ENCODE results near the gene UIMC1.
"Not testable (repeated sequence)": the region's sequence is repeated elsewhere in the genome, so short reads cannot be mapped to it uniquely, and the experiment has no call there.

UIMC1 gene

DNA sequence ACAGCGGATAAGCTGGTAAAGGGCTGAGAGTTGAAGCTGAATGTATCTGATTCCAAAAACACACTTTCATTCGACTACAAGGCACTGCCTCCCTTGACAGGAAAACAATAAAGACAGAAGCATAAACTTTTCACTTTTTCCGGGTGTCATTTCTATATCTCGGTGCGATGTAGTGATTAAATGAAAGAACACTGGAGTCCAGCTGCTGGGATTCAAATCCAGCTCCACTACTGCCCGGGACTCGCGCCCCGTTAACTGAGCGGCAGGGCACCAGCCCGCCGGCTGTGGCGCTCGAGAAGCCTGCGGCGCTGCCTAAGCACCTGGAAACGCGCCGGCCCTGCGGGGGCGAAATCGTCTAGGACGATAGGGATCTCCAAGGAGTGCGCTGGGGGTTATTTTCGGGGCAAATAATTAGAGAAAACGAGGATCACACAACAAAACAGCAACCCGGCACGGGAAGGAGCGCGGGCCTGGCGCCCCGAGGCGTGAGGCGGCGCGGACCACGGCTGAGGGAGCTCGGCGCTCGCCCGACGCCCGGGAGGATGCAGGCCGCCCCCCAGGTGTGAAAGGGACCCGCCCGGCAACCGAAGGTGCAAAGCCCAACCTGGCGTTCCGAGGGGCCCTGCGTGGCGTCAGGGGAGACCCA, 837 bp downstream of the UIMC1 start:
- DNase-seq (ENCODE audit: low spot score), result peak; percentile 55

DNA sequence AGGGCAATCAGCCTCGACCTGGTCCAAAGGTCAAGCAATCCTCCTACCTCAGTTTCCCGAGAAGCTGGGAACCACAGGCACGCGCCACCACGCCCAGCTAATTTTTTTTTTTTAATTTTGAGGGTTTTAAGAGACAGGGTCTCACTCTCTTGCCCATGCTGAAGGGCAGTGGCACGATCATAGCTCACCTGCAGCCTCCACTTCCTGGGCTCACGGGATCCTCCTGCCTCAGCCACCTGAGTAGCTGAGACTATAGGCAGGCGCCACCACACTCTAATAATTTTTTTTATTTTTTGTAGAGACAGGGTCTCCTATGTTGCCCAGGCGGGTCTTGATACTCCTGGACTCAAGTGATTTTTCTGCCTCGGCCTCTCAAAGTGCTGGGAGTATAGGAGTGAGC, 1.6 kb downstream of the UIMC1 start:
- no peak for DNase-seq (ENCODE audit: low spot score)

DNA sequence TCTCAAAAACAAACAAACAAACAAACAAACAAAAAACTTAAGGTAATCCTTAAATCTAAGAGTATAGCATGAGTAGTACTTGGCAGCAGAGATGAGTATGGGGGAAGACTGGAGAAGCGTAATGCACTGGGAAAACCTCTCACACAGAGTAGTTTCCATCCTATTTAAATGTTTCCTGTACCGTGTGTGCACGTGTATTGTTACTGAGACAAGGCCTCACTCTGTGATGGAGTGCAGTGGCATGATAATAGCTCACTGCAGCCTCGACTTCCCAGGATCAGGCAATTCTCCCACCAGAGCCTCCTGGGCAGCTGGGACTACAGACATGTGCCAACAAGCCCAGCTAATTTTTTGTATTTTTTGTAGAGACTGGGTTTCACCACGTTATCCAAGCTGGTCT, 2.9 kb downstream of the UIMC1 start:
- DNase-seq (ENCODE audit: low spot score), result no peak

DNA sequence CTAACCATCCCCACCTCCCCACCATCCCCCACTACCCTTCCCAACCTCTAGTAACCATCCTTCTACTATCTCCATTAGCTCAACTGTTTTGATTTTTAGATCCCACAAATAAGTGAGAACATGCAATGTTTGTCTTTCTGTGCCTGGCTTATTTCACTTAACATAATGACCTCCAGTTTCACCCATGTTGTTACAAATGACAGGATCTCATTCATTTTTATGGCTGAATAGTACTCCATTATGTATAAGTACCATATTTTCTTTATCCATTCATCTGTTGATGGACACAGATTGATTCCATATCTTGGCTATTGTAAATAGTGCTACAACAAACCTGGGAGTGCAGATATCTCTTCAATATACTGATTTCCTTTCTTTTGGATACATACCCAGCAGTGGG, 7.1 kb downstream of the UIMC1 start:
- DNase-seq (ENCODE audit: low spot score), result not testable (repeated sequence)

DNA sequence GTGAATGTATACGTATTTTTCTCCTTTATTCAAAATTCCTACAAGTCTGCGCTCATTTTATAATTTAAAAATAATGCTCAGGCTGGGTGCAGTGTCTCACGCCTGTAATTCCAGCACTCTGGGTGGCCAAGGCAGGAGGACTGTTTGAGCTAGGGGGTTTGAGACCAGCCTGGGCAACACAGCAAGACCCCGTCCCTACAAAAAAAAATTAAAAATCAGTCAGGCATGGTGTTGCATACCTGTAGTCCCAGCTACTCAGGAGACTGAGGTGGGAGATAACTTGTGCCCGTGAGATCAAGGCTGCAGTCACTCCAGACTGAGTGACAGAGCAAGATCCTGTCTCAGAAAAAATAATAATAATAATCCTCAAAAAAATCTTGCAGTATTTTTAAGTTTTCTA, 7.8 kb downstream of the UIMC1 start:
- DNase-seq (ENCODE audit: low spot score), result no peak

DNA sequence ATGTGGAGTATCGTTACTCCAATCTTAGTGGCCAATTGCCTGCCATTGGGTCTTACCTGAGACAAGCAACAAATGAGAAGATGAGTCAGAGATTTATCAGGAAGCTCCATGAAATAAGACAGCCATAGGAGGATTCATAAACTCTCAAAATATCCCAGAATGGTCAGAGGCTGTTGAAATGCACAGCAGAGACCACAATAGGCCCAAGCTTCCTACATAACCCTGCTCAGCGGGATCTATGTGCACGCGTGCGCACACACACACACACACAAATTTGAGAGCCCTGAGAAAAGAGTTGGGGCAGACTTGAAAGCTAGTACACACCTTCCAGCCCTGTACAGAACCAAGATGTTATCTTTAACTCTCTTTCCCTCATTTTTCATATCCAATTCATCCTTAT, 9.8 kb downstream of the UIMC1 start:
- no peak for DNase-seq (ENCODE audit: low spot score)

DNA sequence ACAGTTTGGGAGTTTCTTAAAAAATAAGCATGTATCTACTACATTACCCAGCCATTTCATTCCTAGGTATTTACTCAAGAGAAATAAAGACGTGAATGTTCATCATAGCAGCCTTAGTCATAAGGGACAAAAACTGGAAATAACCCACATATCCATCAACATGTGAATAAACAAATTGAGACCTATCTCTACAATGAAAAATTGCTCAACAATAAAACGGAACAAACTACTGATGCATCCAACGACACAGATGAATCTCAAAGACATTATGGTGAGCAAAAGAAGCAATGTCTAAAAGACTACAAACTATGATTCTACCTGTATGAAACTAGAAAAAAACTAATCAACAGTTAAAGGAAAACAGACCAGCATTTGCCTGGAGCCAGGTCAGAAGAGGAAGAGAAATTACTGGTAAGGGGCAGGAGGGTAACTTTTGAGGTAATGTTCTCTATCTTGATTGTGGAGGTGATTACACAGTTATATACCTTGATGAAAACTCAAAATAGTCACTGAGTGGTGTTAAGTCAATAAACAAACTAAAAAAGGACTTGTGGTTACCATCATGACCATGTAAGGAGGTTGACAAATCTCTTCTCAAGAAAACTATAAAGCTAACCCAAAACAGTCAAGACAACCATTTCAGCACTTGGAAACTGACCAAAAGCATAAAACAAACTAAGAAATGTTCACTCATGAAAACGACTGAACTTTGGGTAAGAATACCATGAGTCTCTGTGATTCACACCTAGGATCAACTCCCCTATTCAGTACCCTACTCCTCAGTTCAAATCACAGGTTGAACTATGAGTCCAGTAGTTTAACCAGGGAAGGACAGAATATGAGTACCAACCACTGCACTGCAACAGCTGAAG, 10.4 kb downstream of the UIMC1 start:
- DNase-seq (ENCODE audit: low spot score), result no peak

DNA sequence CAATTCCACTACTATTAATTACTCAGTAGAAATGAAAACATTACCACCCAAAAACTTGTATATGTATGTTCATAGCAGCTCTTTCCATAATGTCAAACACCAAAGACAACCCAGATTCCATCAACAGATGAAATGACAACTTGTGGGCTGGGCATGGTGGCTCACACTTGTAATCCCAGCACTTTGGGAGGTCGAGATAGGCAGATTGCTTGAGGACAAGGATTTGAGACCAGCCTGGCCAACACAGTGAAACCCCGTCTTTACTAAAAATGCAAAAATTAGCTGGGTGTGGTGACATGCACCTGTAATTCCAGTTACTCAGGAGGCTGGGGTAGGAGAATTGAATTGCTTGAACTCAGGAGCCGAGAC, 11.5 kb downstream of the UIMC1 start:
- no peak for DNase-seq (ENCODE audit: low spot score)

DNA sequence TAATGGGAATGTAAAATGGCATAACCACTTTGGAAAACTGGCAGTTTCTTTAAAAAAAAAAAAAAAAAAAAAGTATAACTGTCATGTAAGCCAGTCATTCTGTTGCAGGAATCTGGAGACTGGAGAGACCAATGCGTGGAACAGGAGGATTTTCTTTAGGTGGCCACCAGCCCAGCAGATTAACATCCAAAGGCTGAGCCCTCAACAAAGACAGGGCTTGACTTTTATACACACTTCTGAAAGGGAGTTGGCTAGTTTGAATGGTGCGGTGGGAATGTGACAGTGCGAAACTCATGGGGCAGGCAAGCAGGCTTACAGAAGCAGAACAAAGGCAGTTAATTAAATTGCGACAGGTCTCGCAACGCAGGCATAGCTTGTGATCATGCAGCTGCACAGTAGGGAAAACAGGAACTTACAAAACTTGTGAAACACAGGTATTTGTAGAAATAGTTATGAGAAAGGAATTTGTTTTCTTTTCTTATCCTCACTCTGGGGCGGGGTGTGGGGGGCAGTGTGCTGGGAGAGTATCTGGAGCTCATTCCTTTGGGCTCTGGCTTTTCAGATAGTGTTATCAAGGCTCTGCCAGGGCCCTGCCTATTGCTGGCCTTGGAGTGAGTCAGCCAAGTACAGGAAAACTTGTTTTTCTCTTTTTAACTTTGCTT, 12.0 kb downstream of the UIMC1 start:
- DNase-seq (ENCODE audit: low spot score), result no peak

DNA sequence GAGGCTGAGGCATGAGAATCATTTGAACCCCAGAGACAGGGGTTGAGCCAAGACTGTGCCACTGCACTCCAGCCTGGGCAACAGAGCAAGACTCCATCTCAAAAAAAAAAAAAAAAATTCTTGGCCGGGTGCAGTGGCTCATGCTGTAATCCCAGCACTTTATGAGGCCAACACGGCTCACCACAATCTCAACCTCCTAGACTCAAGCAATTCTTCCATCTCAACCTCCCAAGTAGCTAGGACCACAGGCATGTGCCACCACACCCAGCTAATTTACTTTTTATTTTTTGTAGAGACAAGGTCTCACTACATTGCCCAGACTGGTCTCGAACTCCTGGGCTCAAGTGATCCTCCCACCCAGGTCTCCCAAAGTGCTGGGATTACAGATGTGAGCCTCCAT, 13.5 kb downstream of the UIMC1 start:
- not testable (repeated sequence) for DNase-seq (ENCODE audit: low spot score)

DNA sequence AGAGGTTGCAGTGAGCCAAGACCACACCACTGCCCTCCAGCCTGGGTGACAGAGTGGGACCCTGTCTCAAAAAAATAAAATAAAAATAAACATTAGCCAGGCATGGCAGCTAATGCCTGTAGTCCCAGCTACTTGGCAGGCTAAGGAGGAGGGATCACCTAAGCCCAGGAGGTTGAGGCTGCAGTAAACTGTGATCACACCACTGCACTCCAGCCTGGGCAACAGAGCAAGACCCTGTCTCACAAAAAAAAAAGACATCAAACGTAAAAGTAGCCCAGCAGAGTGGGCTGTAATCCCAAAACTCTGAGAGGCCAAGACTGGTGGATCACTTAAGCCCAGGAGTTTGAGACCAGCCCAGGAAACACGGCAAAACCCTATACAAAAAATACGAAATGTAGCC, 19.0 kb downstream of the UIMC1 start:
- no peak for DNase-seq (ENCODE audit: low spot score)

DNA sequence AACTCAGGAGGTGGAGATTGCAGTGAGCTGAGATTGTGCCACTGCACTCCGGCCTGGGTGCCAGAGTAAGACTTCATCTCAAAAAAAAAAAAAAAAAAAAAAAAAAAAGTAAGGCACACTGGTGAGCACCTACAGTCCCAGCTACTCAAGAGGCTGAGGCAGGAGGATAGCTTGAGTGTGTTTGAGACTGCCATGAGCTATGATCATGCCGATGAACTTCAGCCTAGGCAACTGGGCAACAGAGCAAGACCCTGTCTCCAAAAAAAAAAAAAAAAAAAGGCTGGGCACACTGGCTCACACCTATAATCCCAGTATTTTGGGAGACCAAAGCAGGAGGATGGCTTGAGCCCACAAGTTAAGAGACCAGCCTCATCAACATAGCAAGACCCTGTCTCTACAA, 20.3 kb downstream of the UIMC1 start:
- no peak for DNase-seq (ENCODE audit: low spot score)

DNA sequence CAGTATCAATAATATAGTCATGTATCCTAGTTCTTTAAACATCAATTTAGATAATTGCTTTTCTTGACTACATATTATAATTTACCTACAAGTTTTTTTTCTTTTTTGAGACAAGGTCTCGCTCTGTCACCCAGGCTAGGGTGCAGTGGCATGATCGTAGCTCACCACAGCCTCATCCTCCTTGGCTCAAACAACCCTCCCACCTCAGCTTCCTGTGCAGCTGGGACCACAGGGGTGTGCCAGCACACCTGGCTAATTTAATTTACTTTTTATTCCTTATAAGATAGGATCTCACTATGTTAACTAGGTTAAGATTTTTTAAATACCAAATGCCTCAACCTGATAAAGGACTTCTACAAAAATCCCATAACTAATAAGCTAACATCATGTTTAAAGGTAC, 21.1 kb downstream of the UIMC1 start:
- DNase-seq (ENCODE audit: low spot score), result no peak

DNA sequence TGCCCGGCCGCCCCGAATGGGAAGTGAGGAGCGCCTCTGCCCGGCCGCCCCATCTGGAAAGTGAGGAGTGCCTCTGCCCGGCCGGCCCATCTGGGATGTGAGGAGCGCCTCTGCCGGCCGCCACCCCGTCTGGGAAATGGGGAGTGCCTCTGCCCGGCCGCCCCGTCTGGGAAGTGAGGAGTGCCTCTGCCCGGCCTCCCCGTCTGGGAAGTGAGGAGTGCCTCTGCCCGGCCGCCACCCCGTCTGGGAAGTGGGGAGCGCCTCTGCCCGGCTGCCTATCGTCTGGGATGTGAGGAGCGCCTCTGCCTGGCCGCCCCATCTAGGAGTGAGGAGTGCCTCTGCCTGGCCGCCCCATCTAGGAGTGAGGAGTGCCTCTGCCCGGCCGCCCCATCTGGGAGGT, 22.4 kb downstream of the UIMC1 start:
- DNase-seq (ENCODE audit: low spot score), result not testable (repeated sequence)

DNA sequence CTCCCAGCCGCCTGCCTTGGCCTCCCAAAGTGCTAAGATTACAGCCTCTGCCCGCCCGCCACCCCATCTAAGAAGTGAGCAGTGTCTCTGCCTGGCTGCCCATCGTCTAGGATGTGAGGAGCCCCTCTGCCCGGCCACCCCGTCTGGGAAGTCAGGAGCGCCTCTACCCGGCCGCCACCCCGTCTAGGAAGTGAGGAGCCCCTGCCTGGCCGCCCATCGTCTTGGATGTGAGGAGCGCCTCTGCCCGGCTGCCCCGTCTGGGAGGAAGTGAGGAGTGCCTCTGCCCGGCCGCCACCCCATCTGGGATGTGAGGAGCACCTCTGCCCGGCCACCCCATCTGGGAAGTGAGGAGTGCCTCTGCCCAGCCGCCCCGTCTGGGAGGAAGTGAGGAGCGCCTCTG, 23.0 kb downstream of the UIMC1 start:
- DNase-seq (ENCODE audit: low spot score), result not testable (repeated sequence)

DNA sequence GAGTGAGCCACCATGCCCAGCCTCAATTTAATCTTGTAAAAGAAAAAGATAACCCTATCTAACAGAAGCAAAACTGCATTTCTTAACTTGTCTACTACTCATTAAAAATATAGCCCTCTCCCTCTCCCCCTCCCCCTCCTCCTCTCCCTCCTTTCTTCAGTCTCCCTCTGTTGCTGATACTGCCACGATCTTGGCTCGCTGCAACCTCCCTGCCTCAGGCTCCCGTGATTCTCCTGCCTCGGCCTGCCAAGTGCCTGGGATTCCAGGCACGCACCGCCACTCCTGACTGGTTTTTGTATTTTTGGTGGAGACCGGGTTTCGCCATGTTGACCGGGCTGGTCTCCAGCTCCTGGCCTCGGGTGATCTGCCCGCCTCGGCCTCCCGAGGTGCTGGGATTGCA, 23.5 kb downstream of the UIMC1 start:
- DNase-seq (ENCODE audit: low spot score), result not testable (repeated sequence)

DNA sequence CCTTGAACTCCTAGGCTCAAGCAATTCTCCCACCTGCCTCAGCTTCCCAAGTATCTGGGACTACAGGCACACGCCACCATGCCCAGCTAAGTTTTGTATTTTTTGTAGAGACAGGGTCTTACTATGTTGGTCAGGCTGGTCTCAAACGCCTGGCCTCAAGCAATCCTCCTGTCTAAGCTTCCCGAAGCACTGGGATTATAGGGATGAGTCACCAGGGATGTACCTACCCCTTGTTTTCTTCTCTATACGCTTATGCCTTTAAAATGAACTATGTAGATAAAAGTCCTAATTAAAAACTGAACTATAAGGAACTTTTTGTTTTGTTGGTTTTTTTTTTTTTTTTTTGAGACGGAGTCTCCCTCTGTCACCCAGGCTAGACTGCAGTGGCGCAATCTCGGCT, 25.8 kb downstream of the UIMC1 start:
- no peak for DNase-seq (ENCODE audit: low spot score)

DNA sequence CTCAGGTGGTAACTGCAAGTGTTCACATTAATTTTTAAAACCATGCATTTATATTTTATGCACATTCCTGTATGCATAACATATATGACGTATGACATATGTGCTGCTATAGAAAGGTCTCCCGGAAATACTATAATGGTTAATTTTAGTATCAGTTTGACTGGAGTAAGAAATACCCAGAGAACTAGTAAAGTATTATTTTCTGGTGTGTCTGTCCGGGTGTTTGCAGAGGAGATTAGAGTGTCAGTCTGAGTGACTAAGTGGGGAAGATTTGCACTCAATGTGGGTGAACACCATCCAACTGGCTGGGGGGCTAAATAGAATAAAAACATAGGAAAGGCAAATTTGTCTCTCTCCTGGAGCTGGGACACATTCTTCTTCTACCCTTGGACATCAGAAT, 26.9 kb downstream of the UIMC1 start:
- DNase-seq (ENCODE audit: low spot score), result no peak

DNA sequence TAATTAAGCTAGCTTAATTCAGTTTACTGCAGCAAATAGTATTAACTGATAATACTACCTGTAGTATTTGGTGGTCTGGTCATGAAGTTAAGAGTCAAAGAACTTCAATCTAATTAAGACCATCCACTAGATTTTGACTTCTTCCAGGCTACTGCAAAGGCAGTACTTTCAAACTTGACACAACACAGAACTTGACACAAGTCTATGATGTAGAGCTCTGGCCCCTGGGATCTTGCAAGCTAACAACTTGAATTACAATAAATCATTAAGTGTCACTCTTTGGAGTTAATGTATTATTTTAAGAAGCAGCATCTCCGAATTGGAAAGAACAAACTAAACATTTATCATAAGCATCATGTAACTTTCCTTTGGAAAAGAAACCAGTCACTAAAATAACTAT, 40.9 kb downstream of the UIMC1 start:
- DNase-seq (ENCODE audit: low spot score), result no peak

DNA sequence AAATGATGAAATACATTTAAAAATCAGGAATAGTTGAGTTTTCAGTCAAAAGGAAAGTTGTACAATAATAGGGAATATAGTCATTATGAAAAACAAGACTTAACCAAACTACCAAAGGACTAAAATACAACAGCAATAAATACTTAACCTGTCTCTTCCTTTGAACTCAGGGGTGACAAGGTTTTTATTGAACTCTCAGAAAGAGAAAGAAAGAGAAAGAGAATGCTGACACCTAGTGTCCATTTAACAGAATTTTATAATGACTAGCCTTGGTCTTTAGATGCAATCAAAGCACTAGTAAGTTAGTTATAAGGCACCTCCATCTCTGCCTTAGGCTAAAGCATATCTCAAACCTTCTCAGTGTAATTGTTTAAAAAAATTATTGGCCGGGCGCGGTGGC, 47.5 kb downstream of the UIMC1 start:
- peak; percentile 80 for DNase-seq (ENCODE audit: low spot score)

DNA sequence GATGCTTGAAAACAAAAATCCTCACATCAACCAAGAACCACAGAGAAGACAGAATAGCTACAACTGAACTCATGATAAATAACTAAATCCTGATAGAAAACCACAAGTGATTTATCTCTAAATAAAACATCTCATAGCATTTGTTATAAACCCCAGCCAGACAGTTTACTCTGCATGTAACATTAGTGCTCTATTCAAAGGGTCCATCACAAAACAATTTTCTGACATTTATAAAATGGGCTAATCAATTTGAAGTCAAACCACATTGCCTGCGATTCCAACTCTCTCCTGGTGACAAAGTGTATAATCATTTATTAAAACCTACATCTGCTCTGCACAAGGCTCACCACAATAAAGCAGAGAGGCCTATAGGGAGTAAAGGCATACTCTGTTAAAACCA, 49.8 kb downstream of the UIMC1 start:
- DNase-seq (ENCODE audit: low spot score), result no peak

DNA sequence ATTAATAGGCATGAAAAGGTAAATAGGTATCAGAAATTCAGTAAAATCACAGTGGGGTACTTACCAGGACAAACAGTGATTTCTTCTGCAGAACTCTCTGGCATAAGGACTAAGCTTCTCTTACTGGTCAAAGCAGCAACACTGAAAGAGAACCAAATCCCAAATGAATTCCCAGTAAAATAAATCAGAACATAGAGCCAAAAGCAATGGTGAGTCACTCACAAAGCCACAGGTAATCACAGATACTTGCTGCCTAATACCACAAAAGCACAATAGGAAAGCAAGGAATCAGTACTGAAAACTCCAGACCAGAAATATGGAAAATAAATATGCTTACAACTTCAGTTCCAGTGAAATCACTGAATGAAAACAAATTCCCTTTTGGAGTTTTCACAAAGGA, 50.7 kb downstream of the UIMC1 start:
- no peak for DNase-seq (ENCODE audit: low spot score)

DNA sequence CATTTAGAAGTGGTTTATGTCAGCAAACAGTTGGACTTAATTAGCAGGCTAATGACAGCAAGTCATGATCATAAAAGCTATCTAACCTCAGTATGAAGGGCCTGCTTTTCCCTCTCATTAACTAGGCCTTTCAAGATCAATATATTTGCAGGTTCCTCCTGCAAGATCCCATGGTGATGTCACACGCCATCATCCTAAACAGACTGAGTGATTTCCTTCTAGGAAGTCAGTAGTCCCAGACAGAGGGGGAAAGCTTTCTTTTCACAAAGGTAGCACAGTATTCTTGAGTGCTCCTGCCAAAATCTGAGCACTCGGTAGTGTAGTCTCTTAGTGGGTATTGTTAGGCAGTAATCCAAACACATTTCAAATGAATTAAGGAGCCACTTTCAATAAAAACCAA, 52.5 kb downstream of the UIMC1 start:
- DNase-seq (ENCODE audit: low spot score), result no peak
